ENCODE data around the gene TUBAL3.

DNA sequence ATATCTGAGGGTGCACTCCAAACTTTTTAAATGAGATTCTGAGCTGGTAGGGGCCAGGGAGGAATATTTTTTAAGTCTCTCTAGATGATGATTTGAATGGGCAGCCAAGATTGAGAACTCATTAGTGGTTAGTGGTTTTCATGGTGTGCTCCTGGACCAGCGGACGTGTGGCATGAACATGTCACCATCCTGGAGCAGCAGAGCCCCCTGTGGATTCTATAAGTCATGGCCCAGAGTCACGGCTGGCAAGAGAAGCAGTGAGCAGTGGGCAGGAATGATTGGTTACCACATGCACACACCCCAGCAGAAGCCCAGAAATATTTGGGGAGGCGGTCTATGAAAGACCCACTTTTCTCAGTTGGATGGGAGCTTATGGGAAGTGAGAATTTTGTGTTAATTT lies 61.1 kb downstream of the TUBAL3 start:
- TF ChIP-seq, protein P1, sequence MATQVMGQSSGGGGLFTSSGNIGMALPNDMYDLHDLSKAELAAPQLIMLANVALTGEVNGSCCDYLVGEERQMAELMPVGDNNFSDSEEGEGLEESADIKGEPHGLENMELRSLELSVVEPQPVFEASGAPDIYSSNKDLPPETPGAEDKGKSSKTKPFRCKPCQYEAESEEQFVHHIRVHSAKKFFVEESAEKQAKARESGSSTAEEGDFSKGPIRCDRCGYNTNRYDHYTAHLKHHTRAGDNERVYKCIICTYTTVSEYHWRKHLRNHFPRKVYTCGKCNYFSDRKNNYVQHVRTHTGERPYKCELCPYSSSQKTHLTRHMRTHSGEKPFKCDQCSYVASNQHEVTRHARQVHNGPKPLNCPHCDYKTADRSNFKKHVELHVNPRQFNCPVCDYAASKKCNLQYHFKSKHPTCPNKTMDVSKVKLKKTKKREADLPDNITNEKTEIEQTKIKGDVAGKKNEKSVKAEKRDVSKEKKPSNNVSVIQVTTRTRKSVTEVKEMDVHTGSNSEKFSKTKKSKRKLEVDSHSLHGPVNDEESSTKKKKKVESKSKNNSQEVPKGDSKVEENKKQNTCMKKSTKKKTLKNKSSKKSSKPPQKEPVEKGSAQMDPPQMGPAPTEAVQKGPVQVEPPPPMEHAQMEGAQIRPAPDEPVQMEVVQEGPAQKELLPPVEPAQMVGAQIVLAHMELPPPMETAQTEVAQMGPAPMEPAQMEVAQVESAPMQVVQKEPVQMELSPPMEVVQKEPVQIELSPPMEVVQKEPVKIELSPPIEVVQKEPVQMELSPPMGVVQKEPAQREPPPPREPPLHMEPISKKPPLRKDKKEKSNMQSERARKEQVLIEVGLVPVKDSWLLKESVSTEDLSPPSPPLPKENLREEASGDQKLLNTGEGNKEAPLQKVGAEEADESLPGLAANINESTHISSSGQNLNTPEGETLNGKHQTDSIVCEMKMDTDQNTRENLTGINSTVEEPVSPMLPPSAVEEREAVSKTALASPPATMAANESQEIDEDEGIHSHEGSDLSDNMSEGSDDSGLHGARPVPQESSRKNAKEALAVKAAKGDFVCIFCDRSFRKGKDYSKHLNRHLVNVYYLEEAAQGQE (IDR thresholded peaks at IDR 0.05; ENCODE audit: insufficient read depth in 1 of 2, low read depth in 2 of 2, low read length in 1 of 2): no peak
- TF ChIP-seq CTCF (IDR thresholded peaks at IDR 0.05) (peak; percentile 21), TCF7L2 (IDR thresholded peaks at IDR 0.05; ENCODE audit: low read depth, low read length) (no peak), SIN3A (IDR thresholded peaks at IDR 0.05; ENCODE audit: borderline replicate concordance, insufficient read depth, low read depth, low read length) (no peak), POLR2AphosphoS5 (IDR thresholded peaks at IDR 0.05; ENCODE audit: low read depth, low read length) (no peak)

All from Panc1 (cell line).